GM18868 (cell line): ENCODE data around the gene OR6F1.
"Not testable (repeated sequence)": the region's sequence is repeated elsewhere in the genome, so short reads cannot be mapped to it uniquely, and the experiment has no call there.

Experiments
- ATAC-seq: cut with Tn5 transposase; IDR thresholded peaks from one replicate; pipeline ENCODE4 v1.9.1; 2021; ENCODE audit warnings: mild to moderate bottlenecking, moderate library complexity; ENCODE audit not compliant: unreplicated experiment

The OR6F1 gene

DNA sequence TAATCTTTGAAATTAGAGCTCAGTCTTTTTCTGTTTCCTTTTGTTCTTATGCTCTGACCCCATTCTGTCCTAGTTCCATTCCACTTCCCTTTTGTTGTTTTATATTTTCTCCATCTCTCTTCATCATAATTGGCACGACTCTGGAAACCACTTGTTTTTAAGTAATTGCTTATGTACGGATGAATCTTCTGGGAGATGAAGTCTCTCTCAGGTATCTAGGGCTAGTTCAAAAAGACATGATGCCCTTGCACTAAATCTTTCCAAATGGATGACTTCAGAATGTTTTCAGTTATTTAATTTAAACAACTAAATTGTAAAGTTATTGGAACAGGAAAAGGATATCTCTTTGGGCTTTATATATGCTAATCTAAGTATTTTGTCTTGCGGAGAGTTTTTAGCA lies at the start of gene OR6F1:
OR6F1 (minus strand) TSS at position 101 of the 400 bp plus-strand sequence. CDS start 3,891 bp downstream, outside the sequence.
- no peak for ATAC-seq

DNA sequence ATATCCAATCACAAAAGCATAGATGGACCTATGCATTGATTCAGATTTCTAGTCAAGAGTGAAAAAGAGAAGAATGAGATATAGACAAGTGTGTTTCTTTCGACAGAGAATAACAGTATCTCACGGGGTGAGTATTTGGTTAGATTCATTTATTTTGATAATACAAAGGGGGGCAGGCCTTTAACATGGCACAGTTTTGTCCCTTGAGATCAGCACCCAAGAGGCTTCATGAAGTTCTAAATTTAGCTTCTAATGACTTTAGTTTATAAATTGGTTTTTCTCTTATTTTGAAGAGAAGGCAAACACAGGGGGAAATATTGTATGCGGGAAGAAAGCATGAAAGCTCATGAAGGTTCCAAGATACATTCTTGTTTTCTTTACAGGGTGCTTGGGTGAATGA lies 44.0 kb upstream of the OR6F1 start, which contains the start of gene OR1C1:
OR1C1 (minus strand) TSS at position 101 of the 400 bp plus-strand sequence. CDS start 2,150 bp downstream, outside the sequence.
- ATAC-seq: no peak

DNA sequence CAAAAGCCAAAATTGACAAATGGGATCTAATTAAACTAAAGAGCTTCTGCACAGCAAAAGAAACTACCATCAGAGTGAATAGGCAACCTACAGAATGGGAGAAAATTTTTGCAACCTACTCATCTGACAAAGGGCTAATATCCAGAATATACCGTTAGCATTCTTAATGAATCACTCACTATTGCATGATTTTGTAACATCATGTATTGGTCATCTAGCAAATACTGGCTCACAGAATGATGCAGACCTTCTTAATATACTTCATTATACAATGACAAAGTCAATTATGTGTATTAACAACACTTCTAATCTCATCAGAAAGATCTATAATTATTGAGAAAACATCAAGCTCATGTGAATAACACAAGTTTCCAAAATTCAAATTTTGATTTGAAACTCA lies 37.9 kb upstream of the OR6F1 start:
- not testable (repeated sequence) for ATAC-seq

DNA sequence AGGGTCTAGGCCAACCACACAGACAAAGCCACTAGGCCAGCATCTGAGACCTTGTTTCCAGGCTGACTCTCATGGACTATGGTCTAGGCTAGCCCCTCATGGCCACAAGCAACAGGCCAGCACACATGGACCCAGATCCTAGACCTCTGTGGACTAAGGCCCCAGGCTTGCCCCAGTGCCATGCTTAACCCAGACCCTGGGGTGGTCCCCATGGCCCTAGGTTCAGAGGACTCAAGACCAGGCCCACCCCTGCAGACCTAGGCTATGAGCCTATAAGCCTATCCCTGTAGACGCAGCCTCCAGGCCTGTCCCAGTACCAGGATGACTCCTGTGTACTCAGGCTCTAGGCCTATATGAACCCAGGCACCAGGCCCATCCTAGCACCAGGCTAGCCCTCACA lies 33.4 kb upstream of the OR6F1 start:
- ATAC-seq: no peak

DNA sequence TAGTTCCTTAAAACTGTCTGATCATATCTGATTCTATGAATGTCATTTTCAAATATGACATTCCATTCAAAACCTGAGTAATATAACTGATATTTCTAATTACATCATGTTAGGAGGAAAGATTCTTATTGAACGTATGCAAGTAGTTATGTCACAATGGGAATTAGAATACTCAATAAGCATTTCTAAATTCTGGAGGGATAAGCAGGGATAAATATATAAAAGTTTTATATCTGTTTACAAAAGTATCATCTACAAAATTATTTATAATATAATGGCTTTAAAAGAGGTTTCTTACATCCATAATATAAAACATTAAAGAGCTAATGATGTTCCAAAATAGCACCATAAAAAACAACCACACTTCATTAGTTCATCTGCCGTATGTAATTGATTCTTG lies 31.6 kb upstream of the OR6F1 start, which contains the start of gene OR14A2:
OR14A2 (minus strand) TSS at position 101 of the 400 bp plus-strand sequence.
- no peak for ATAC-seq

DNA sequence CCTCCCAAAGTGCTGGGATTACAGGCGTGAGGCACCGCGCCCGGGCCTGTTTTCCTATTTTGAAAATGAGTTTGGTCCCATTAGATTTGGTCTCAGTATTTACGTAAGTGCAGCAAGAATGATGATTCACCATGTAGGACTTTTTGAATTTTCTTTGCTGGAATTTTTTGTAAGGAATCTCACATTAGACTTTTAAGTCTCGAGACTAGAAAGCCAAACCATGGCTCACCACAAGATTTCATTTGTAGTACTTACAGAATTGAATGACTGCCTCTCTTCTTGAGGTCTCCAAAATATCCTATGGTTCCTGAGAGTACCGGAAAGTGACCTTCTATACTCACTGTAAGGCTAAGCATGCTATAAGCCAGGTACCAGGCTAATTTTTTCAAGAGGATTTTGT lies 31.2 kb upstream of the OR6F1 start:
- no peak for ATAC-seq

DNA sequence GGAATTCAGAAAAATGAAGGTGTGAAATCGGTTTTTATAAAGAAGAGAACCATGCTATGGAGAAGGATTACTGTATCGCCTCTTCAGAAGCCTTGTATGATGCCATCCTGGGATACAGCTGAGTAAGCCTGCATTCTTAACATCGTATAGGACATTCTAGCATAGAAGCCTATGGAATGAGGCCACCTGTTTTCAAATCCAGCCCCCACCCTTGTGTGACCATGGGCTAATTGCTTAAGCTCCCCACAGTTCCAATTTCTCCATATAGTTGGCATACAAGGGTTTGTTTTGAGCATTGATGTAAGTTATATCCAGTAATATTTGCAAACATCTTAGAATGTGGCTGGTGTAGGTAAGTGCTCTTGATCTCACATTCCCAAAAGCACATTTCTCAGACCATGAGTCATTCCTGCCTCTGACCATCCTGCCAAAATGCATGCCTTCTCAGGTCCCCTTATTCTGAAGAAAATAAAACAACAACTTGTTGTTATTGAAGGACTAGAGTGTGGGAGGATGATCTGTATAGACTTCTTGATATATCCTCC lies 30.0 kb upstream of the OR6F1 start:
- no peak for ATAC-seq

DNA sequence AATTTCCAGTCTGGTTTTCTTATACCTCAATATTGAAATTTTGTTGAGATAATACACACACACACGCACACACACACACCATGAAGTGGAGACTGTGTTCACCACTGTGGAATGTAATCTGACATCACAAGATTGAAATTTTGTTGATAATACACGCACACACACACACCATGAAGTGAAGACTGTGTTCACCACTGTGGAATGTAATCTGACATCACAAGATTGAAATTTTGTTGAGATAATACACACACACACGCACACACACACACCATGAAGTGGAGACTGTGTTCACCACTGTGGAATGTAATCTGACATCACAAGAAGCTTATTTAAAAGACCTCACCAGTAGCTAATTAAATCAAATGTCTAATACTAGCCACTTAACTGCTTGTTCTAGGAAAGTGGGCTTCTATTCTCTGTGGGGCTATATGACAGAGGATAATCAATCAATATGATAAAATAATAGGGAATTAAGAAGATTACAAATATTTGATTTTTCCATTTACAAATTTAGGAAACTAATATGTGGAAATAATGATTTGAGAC lies 25.8 kb upstream of the OR6F1 start:
- not testable (repeated sequence) for ATAC-seq

DNA sequence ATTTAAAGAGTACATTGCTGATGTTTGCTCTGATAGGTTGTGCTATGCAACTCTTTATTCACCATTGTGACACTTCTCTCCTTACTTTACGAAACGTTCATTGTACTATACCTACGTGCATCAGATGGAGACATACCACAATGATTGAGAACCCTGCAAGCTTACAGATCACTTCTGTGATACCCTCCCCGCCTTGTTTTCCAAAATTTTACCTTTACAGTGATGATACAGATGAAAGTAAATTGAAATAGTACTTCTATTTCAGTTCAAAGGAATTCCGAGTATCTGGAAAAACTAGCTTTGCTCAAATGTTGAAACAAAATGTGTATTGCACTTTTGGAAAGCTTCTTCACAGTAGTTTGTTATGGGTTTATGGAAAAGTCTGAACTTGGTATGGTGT lies 25.3 kb upstream of the OR6F1 start:
- ATAC-seq: no peak

DNA sequence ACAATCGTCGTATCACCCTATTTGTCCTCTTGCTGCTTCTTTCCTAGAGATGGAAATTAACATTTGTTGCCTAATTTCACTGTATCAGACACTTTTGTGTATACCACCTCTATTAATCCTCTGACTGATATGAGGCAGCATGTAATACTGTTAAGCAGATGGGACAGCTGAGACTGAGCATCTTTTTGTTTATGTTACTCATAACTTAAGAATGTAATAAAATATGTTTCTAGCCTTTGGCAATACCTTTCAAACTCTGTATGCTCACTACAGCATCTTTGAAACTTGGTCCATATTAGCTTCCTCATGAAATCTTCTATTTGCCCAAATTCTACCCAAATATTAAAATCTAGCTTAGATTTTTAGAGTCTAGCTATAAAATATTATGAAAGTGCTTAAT lies 24.3 kb upstream of the OR6F1 start:
- no peak for ATAC-seq

DNA sequence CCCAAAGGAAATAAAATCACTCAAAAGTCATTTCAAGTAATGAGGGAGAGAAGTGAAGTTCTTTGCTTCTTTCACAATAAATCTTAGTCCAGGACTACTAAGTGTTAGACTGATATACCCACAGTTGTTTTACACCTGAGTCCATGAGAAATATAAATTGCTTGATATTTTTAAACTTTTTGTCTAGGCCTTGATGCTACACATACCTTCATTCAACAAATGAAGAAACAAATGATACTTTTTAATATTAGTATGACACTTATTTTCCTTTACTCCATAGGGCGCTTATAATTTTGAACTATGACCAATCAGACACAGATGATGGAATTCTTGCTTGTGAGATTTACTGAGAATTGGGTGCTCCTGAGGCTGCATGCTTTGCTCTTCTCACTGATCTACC lies 21.9 kb upstream of the OR6F1 start, which contains the start of gene OR14K1:
OR14K1 (plus strand) TSS at position 301 of the 400 bp plus-strand sequence; CDS start at position 301, 0 bp downstream.
- ATAC-seq: no peak

DNA sequence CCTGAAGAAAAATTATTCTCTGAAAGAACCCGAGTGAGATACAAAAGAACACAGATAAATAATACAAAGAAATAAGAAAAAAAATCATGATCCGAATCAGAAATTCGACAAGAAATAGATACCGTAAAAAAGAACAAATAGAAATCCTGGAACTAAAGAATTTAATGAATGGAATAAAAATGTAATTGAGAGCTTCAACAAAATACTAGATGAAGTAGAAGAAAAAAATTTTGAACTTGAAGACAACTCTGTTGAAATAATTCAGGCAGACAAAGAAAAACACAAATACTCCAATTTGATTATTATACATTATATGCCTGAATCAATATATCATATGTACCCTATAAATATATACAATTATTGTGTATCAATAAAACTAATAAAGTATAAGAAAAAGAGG lies 4.8 kb upstream of the OR6F1 start:
- no peak for ATAC-seq

DNA sequence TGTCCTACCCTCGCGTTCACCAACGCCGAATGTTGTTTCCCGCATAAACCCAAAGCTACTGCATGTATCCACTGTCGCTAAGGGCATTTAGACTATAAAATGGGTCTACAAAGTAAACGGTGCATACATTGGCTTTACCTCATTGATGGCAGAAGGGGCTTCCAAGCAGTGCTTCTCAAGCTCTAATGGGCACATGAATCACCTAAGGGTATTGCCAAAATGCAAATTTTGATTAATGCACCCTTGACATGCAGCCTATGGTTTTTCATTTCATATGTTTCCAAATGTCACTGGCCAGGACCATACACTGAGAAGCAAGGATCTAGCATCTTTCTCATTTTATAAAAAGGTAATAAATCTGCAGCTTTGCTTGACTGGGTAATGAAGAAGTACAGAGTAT lies 2.7 kb downstream of the OR6F1 start:
- no peak for ATAC-seq

DNA sequence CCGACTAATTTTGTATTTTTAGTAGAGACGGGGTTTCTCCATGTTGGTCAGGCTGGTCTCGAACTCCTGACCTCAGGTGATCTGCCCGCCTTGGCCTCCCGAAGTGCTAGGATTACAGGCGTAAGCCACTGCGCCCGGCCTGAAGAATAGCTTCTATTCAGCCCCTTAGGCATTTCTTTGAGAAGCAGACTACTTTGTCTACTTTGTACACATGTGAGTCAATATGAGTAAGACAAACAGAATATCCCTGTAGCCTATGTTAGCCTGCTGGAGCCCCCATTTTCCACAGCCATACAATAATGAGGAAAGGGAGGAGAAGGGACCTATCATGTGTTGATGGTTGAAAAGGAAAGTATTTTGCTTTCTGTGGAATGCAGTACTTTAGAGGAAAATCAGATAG lies 5.8 kb downstream of the OR6F1 start:
- not testable (repeated sequence) for ATAC-seq

DNA sequence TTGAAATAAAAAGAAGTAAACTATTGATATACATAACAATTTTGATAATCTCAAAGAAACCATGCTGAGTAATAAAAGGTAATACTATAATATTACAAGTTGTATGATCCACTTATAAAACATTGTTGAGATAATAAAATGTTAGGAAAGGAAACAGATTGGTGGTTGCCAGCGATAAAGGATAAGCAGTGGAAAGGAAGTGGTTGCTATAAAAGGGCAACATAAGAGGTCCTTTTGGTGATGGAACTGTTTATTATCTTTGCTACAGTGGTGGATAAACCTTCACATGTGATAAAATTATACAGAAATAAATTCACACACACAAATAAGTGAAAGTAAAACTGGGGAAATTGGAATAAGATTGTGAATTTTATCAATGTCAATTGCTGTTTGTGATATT lies 15.1 kb downstream of the OR6F1 start:
- no peak for ATAC-seq

DNA sequence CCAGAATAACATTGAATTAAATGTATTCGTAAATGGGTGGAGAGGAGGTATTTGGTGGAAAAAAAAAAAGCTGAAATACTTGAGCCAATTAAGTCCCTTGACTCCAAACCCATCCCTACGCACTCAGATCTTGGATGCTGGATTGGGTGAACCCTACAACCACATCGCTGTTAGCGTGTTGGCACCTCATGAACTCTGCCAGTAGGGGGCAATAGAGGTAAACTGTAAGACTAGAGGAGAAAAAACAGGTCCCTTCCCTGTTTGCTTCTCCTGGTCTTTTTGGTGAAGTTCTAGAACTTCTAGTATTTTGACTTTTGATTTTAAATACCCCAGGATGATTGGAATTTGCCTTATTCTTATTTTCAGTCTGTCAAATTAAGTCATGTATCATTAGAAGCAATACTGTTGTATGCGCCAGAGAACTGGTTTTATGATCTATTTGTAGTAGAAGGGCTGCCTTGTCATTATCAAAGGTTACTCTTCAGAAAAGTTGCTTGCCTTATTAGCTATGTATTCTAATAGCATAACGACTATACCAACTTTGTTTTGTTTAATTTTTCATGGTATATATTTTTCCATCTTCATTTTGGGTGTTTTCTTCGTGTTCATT lies 35.1 kb downstream of the OR6F1 start:
- ATAC-seq: peak; percentile 94

DNA sequence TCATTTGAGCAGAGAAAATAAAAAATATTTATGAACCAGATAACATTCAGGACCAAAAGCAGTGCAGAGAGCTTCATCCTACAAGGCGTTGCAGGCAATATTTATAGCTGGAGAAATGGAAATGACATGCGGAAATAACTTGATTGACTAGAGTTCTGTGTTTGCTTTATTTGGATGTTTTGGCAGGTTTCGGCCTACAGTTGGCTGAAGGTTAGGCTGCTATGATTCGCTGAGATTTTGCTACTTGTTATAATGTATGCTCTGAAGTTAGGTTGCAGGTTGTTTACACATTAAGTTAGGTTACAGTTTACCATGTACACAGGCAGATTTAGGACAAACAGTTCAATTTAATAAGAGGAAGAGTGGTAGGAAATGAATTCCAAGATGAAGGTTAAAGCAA lies 36.3 kb downstream of the OR6F1 start:
- no peak for ATAC-seq

DNA sequence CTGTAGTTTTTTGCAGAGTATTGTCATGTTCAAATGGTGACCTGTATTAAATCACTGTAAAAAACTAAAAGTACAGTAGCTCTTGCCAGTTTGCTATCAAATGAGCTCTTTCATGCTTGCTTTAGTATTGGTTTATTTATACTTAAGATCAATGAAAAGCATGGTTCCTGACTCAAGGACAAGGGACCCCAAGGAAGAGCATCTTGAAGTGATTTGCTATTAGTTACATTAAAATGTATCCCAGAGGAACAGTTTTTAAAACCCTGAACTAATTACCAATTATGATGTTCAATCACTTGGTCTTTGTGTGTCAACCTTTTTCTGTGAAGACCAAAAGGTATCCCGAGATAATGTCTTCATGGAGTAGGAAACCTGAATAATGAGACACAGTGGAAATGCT lies 36.8 kb downstream of the OR6F1 start, which contains the start of gene OR13G1:
OR13G1 (minus strand) TSS at position 101 of the 400 bp plus-strand sequence. CDS start 6,698 bp downstream, outside the sequence.
- no peak for ATAC-seq

DNA sequence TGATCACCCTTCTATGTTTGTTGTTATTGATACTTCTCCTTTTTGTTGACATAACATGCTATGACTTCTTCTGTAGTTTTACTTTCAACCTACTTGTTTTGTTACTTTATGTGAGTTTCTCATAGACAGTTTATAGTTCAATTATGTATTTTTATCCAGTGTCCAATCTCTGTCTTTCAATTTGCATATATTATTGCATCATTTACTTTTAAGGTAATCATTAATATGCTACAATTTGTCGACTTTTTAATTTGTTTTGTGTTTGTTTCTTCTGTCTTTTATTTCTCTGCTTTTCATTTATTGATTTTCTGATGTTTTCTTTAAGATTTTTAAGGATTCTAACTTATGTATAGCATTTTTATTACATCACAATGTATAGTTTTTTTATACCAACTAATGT lies 47.2 kb downstream of the OR6F1 start:
- no peak for ATAC-seq
